CD4-positive, alpha-beta T cell (primary cell): ENCODE measurements around the gene FBN2. TPM values are rescaled to one million over a fixed set of nuclear protein-coding genes. Genes with fewer than 3 reads are reported as not detected.

Source experiments
- ATAC-seq: fragments of 200-7000 bp; cut with Tn5 transposase; one replicate; pipeline ENCODE4 v1.10.0; 2022; ENCODE audit warnings: mild to moderate bottlenecking; ENCODE audit not compliant: poor library complexity
- CTCF ChIA-PET: fragments of 350-600 bp; sonication (Branson Sonifier 250); formaldehyde crosslinking; loops from one replicate; lab custom pipeline; 2021; ENCODE audit warnings: antibody characterized with exemption, inconsistent platforms; lab: Charles Lee
- POLR2A ChIA-PET: fragments of 350-600 bp; sonication (Branson Sonifier 250); formaldehyde crosslinking; loops from one replicate; lab custom pipeline; 2021; ENCODE audit warnings: antibody characterized with exemption, inconsistent platforms; lab: Charles Lee
- DNase-seq, 14 experiments: peaks; one replicate each; pipeline ENCODE4 v3.0.0-alpha.2; 2013 to 2020; ENCODE audit warnings: mixed read lengths in 2 of 14
- H3K27ac ChIP-seq, 2 donors: one replicate each; pipeline versions ENCODE4 v1.5.1 to v1.7.0; 2013; ENCODE audit warnings: low read length in 2 of 2, low read depth in 1 of 2, mild to moderate bottlenecking in 1 of 2
- H3K27me3 ChIP-seq, 2 experiments: 1 replicate in 1 of 2; 2 replicates in 1 of 2; pipeline versions ENCODE4 v1.6.1 to v1.7.0; 2013; ENCODE audit warnings: low read length in 2 of 2, control low read depth in 1 of 2, mild to moderate bottlenecking in 1 of 2, moderate library complexity in 1 of 2; ENCODE audit not compliant: insufficient read depth in 2 of 2, control insufficient read depth in 1 of 2
- H3K36me3 ChIP-seq: one replicate; pipeline ENCODE4 v1.6.1; 2013; ENCODE audit warnings: low read length, control low read depth; ENCODE audit not compliant: insufficient read depth
- H3K4me1 ChIP-seq: one replicate; pipeline ENCODE4 v1.6.1; 2013; ENCODE audit warnings: low read length, control low read depth; ENCODE audit not compliant: insufficient read depth
- H3K4me3 ChIP-seq: one replicate; pipeline ENCODE4 v1.5.1; 2013; ENCODE audit warnings: mild to moderate bottlenecking, low read length, moderate library complexity
- H3K9me3 ChIP-seq, 2 experiments: 1 replicate in 1 of 2; 2 replicates in 1 of 2; pipeline versions ENCODE4 v1.6.1 to v1.7.0; 2013; ENCODE audit warnings: low read length in 2 of 2, mild to moderate bottlenecking in 2 of 2, control low read depth in 1 of 2, moderate library complexity in 1 of 2; ENCODE audit not compliant: control insufficient read depth in 1 of 2, insufficient read depth in 1 of 2
- H3K27ac Mint-ChIP-seq: one replicate; pipeline ENCODE4 v1.8.0; 2020; ENCODE audit warnings: mixed read lengths
- H3K27me3 Mint-ChIP-seq: one replicate; pipeline ENCODE4 v1.8.0; 2021; ENCODE audit warnings: mixed read lengths
- H3K36me3 Mint-ChIP-seq: one replicate; pipeline ENCODE4 v1.8.0; 2021; ENCODE audit warnings: low read depth, mixed read lengths
- H3K4me1 Mint-ChIP-seq: one replicate; pipeline ENCODE4 v1.8.0; 2021; ENCODE audit warnings: low read depth, mixed read lengths
- H3K4me3 Mint-ChIP-seq: one replicate; pipeline ENCODE4 v1.8.0; 2020; ENCODE audit warnings: mild to moderate bottlenecking, mixed read lengths
- H3K9me3 Mint-ChIP-seq: one replicate; pipeline ENCODE4 v1.8.0; 2020; ENCODE audit warnings: mixed read lengths
- CTCF ChIP-seq: fragments of 200-600 bp; IDR thresholded peaks from one replicate; pipeline ENCODE4 v1.8.0; 2022; ENCODE audit warnings: antibody characterized with exemption, mild to moderate bottlenecking
- intact Hi-C, 2 experiments: fragments of 100-400 bp; cut with DNase I in 1 of 2; cut with micrococcal nuclease in 1 of 2; formaldehyde crosslinking; loops; one replicate each; pipeline versions ENCODE4 v1.15.1 to v1.9.0; 2023 to 2025; cut with DNase I, micrococcal nuclease
- total RNA-seq, 174 experiments: library from RNA in 2 of 174; stranded (reverse) in 2 of 174; gene quantifications; one replicate each; pipeline ENCODE4 v1.2.3 and lab custom pipeline; 2021 to 2026

FBN2 gene
- total RNA-seq, 2 experiments from 2014 or later: 0.06 TPM; not detected in 1

- H3K4me1 Mint-ChIP-seq: no peaks in the 10 kb centered on the region
- H3K36me3 Mint-ChIP-seq: no peaks in the 10 kb centered on the region
- H3K4me3 Mint-ChIP-seq: no peak overlapping the region
- H3K9me3 ChIP-seq: no peaks in the 10 kb centered on the region
- no peak overlapping the region for H3K27ac ChIP-seq
- ATAC-seq (no peak), DNase-seq (no peak)
- intact Hi-C loops: no loop called here
- H3K4me3 ChIP-seq: no peak overlapping the region
- no peaks in the 10 kb centered on the region for H3K27me3 ChIP-seq
- H3K9me3 Mint-ChIP-seq: no peaks in the 10 kb centered on the region
- H3K27ac Mint-ChIP-seq: no peak overlapping the region
- no peaks in the 10 kb centered on the region for H3K36me3 ChIP-seq
- H3K4me1 ChIP-seq: no peaks in the 10 kb centered on the region
- TF ChIP-seq CTCF: no peak
- CTCF ChIA-PET: no interaction called here
- POLR2A ChIA-PET: no interaction called here
- no peaks in the 10 kb centered on the region for H3K27me3 Mint-ChIP-seq
Measured at GRCh38 chr5:128339585-128339984, 198.5 kb downstream of the FBN2 start.

- Histone ChIP-seq H3K4me1 (no peaks in the 10 kb centered on the region), H3K4me3 (no peak overlapping the region), H3K27me3 (no peaks in the 10 kb centered on the region), H3K27ac (no peak overlapping the region), H3K9me3 (no peaks in the 10 kb centered on the region), H3K36me3 (no peaks in the 10 kb centered on the region)
- no peak overlapping the region for H3K27ac Mint-ChIP-seq
- ChIA-PET CTCF (no interaction called here), POLR2A (no interaction called here)
- intact Hi-C loops: no loop called here
- no peak for DNase-seq
- no peaks in the 10 kb centered on the region for H3K27me3 Mint-ChIP-seq
- H3K36me3 Mint-ChIP-seq: no peaks in the 10 kb centered on the region
- no peak for ATAC-seq
- H3K4me3 Mint-ChIP-seq: no peak overlapping the region
- TF ChIP-seq CTCF: no peak
- no peaks in the 10 kb centered on the region for H3K9me3 Mint-ChIP-seq
- no peaks in the 10 kb centered on the region for H3K4me1 Mint-ChIP-seq
Measured at GRCh38 chr5:128338649-128339048, 199.4 kb downstream of the FBN2 start.

- H3K4me3 Mint-ChIP-seq: no peak overlapping the region
- H3K36me3 Mint-ChIP-seq: no peaks in the 10 kb centered on the region
- Histone ChIP-seq H3K4me3 (no peak overlapping the region), H3K36me3 (no peaks in the 10 kb centered on the region), H3K27ac (no peak overlapping the region), H3K9me3 (no peaks in the 10 kb centered on the region), H3K27me3 (no peaks in the 10 kb centered on the region), H3K4me1 (no peaks in the 10 kb centered on the region)
- CTCF ChIA-PET: no interaction called here
- no peak overlapping the region for H3K27ac Mint-ChIP-seq
- no peaks in the 10 kb centered on the region for H3K9me3 Mint-ChIP-seq
- H3K27me3 Mint-ChIP-seq: no peaks in the 10 kb centered on the region
- DNase-seq: no peak
- no peak for ATAC-seq
- no peak for TF ChIP-seq CTCF
- no peaks in the 10 kb centered on the region for H3K4me1 Mint-ChIP-seq
- POLR2A ChIA-PET: no interaction called here
- intact Hi-C loops: no loop called here
Measured at GRCh38 chr5:128335339-128335738, 202.7 kb downstream of the FBN2 start.
